Kidney epithelial cell (primary cell): Measurements from ENCODE around the gene PDE4B. TPM values are rescaled to one million over a fixed set of nuclear protein-coding genes. Genes with fewer than 3 reads are reported as not detected.
"Not testable (repeated sequence)": the region's sequence is repeated elsewhere in the genome, so short reads cannot be mapped to it uniquely, and the experiment has no call there.

Source experiments
- DNase-seq: peaks from one replicate; pipeline ENCODE4 v3.0.0-alpha.2; 2010; ENCODE audit warnings: low read depth
- H3K27me3 ChIP-seq: 2 replicates; pipeline ENCODE4 v1.6.0; 2011; ENCODE audit warnings: low read length; ENCODE audit not compliant: control insufficient read depth, insufficient read depth
- H3K36me3 ChIP-seq: 2 replicates; pipeline ENCODE4 v1.5.1; 2011; ENCODE audit warnings: low read length; ENCODE audit not compliant: control insufficient read depth, insufficient read depth
- H3K4me3 ChIP-seq: 2 replicates; pipeline ENCODE4 v1.5.1; 2011; ENCODE audit warnings: low read depth, mild to moderate bottlenecking, control low read depth, low read length
- total RNA-seq: library from RNA; depleted of rRNA; stranded (reverse); fragments of >200 nt; gene quantifications from 2 replicates; pipeline ENCODE4 v1.2.3, GENCODE V29; 2015
- TF ChIP-seq, protein P1 (sequence below): IDR thresholded peaks from 2 replicates; pipeline ENCODE4 v1.5.1; 2011; ENCODE audit warnings: mild to moderate bottlenecking, moderate library complexity, low read length, control low read depth, inconsistent platforms; ENCODE audit not compliant: insufficient read depth, poor library complexity, severe bottlenecking

The PDE4B gene
- total RNA-seq, 1 donor from 2014 or later = 0.33 TPM

DNA sequence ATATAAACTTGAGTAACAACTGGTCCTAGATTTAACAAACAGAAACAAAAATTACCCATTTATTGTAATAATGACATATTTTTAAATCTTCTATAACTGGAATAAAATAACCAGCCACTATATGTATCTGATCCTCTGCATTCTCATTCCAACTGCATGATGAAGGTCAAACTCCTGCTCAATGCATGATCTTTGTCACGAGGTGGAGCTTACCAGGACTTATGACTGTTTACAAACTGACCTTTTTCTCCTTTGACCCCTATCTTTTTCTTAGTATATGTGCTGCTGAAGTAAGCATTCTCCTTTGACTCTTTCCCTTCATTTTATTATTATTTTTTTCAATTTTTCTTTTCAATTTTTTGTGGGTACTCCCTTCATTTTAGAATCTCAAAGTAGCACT, 252.2 kb downstream of the PDE4B start:
- Histone ChIP-seq H3K36me3 (no peaks in the 10 kb centered on the region), H3K27me3 (no peaks in the 10 kb centered on the region), H3K4me3 (no peak overlapping the region)
- TF ChIP-seq, protein P1, sequence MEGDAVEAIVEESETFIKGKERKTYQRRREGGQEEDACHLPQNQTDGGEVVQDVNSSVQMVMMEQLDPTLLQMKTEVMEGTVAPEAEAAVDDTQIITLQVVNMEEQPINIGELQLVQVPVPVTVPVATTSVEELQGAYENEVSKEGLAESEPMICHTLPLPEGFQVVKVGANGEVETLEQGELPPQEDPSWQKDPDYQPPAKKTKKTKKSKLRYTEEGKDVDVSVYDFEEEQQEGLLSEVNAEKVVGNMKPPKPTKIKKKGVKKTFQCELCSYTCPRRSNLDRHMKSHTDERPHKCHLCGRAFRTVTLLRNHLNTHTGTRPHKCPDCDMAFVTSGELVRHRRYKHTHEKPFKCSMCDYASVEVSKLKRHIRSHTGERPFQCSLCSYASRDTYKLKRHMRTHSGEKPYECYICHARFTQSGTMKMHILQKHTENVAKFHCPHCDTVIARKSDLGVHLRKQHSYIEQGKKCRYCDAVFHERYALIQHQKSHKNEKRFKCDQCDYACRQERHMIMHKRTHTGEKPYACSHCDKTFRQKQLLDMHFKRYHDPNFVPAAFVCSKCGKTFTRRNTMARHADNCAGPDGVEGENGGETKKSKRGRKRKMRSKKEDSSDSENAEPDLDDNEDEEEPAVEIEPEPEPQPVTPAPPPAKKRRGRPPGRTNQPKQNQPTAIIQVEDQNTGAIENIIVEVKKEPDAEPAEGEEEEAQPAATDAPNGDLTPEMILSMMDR = no peak
- DNase-seq = no peak

DNA sequence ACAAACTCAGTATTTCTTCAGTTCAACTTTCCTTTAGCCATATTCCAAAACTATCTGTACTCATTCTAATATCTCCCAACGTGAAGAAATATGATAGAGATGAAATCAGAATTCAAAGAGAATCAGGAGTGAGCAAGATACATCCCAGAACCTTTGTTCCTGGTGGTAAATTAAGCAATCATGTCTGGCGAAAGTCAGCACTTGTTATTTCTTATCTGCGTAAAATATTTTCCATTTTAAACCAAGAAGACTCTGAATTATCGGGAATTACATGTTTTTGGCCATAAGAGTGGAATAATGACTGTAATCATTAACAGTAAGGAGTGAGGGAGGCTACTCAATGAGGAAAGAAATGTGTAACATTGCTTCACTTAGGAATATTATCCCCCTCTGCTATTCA, 253.7 kb downstream of the PDE4B start:
- TF ChIP-seq, protein P1 = no peak
- no peak for DNase-seq
- Histone ChIP-seq H3K27me3 (no peaks in the 10 kb centered on the region), H3K4me3 (no peak overlapping the region), H3K36me3 (no peaks in the 10 kb centered on the region)

DNA sequence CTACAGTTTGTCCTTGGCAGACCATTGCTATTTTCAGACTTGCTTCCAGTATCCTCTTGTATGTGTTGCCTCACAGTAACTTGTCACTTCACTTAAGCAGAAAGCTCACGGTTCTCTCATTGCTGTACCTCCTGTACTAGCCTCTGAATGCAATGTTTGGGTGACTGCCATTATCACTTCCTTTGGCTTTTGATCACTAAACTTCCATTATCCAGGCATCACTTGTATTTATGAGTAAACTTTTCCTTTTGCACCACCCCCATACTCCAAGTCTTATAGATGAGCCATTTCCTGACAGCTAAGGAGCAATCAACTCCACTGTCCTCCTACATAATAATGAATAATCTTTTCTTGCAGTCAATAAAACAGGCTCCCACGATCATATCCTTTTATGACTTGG, 255.3 kb downstream of the PDE4B start:
- Histone ChIP-seq H3K4me3 (no peak overlapping the region), H3K27me3 (no peaks in the 10 kb centered on the region), H3K36me3 (no peaks in the 10 kb centered on the region)
- DNase-seq = no peak
- TF ChIP-seq, protein P1 = no peak

DNA sequence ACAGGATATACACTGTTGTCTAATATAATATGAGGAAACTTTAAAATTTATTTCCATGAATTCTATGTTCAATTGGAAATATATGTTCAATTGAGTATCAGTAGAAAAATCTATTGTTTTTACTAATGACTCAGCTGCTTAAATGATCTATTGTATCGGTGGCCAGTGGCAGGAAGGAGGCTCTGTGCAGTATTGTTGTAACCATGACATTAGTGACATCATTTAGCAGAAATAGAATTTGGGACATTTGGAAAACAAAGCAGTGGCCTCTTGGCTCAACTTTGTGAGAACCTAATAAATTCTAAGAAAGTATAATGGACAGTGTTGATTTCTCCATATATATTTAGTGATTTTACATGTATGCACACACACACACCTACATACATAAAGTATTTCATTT, 257.4 kb downstream of the PDE4B start:
- DNase-seq = no peak
- TF ChIP-seq, protein P1 = no peak
- no peaks in the 10 kb centered on the region for H3K36me3 ChIP-seq
- no peaks in the 10 kb centered on the region for H3K27me3 ChIP-seq
- H3K4me3 ChIP-seq = no peak overlapping the region

DNA sequence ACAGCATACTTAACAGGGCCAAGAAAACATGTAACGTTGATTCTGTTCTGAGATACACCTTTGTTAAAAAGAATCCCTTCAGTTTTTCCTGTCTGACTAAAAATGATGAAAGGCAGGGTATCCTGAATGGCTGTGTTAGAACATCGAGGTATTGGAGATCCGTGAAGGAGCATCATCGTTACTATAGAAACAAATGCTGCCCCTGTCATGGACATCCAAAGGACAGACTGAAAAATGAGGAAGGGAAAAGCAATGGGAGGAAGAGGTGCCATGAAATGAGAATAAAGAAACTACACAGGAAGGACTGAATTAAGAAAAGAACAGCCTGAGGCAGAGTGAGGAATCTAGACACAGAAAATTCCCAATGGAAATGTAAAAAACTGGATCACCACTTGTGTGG, 257.9 kb downstream of the PDE4B start:
- DNase-seq = no peak
- TF ChIP-seq, protein P1 = no peak
- no peaks in the 10 kb centered on the region for H3K36me3 ChIP-seq
- H3K4me3 ChIP-seq = no peak overlapping the region
- H3K27me3 ChIP-seq = no peaks in the 10 kb centered on the region

DNA sequence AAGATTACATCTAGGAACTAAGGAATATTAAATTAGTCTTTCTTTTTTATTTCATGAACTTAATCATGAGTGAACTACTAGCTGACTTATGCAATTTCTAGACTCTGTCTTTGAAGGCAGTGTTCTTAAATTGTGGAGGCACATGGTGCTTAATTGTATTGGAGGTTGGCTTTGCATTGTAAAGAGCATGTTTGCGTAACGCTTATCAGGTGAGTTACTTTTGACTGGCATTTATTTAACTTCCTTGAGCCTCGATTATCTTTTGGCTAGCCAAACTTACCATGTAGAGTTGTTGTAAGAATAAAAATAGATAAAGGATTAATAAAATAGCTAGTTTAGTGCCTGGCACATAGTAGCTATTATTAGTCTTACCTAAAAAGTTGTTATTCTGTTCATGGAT, 262.4 kb downstream of the PDE4B start:
- DNase-seq = no peak
- no peaks in the 10 kb centered on the region for H3K36me3 ChIP-seq
- no peak overlapping the region for H3K4me3 ChIP-seq
- TF ChIP-seq, protein P1 = no peak
- no peaks in the 10 kb centered on the region for H3K27me3 ChIP-seq

DNA sequence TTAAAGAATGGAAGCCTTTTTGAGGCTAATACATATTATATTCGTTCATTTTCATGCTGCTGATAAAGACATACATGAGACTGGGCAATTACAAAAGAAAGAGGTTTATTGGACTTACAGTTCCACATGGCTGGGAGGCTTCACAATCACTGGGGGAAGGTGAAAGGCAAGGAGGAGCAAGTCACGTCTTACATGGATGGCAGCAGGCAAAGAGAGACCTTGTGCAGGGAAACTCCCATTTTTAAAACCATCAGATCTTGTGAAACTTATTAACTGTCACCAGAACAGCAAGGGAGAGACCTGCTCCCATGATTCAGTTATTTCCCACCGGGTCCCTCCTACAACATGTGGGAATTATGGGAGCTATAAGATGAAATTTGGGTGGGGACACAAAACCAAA, 264.8 kb downstream of the PDE4B start:
- DNase-seq, H3K27me3 ChIP-seq, H3K4me3 ChIP-seq, H3K36me3 ChIP-seq: not testable (repeated sequence)
